Muscle layer of colon (tissue), 2 donors: ENCODE measurements around the gene MAGEA4.
"Not testable (repeated sequence)": the region's sequence is repeated elsewhere in the genome, so short reads cannot be mapped to it uniquely, and the experiment has no call there.

ENCODE experiments used
- H3K27ac ChIP-seq: one replicate; pipeline ENCODE4 v1.7.0; 2013; ENCODE audit warnings: low read depth, mild to moderate bottlenecking, low read length, moderate library complexity
- H3K27me3 ChIP-seq, 2 donors: one replicate each; pipeline ENCODE4 v1.7.0; 2013; ENCODE audit warnings: low read length in 2 of 2, mild to moderate bottlenecking in 2 of 2; ENCODE audit not compliant: insufficient read depth in 2 of 2, control insufficient read depth in 1 of 2
- H3K36me3 ChIP-seq: one replicate; pipeline ENCODE4 v1.7.0; 2013; ENCODE audit warnings: mild to moderate bottlenecking, low read length; ENCODE audit not compliant: insufficient read depth
- H3K4me1 ChIP-seq: one replicate; pipeline ENCODE4 v1.7.0; 2013; ENCODE audit warnings: mild to moderate bottlenecking, low read length; ENCODE audit not compliant: insufficient read depth
- H3K4me3 ChIP-seq, 2 donors: one replicate each; pipeline ENCODE4 v1.7.0; 2013; ENCODE audit warnings: low read length in 2 of 2, low read depth in 1 of 2, mild to moderate bottlenecking in 1 of 2, moderate library complexity in 1 of 2
- H3K9ac ChIP-seq: one replicate; pipeline ENCODE4 v1.7.0; 2013; ENCODE audit warnings: low read length
- H3K9me3 ChIP-seq: one replicate; pipeline ENCODE4 v1.7.0; 2013; ENCODE audit warnings: mild to moderate bottlenecking, low read length
- donor health status: abdominal sarcoma.
- donor health status: Adenocarcinoma of cecum.

MAGEA4 gene

DNA sequence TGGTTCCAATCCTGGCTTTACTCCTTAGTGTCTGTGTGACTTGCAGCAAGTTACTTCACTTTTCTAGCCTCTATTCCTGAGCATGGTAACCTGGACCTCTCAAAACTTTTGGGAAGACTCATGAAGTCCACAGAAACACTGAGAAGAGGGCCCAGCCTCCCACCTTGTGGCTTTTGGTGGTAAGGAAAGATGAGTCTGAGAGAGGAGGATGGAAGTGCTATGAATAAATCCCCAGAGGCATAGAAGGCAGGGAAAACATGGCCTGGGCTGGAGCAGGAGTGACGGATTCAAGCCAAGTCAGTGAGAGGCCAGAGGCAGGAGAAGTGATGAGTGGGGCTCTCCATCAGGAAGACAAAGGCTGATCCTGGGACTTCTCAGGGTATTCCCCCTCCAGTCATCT lies 10.9 kb upstream of the MAGEA4 start:
- no peaks in the 10 kb centered on the region for H3K36me3 ChIP-seq
- H3K4me3 ChIP-seq, result no peak overlapping the region
- peaks cover 8% of the 10 kb centered on the region for H3K4me1 ChIP-seq
- no peak overlapping the region for H3K9ac ChIP-seq
- no peak overlapping the region for H3K27ac ChIP-seq
- H3K9me3 ChIP-seq, result no peaks in the 10 kb centered on the region
- H3K27me3 ChIP-seq, result no peaks in the 10 kb centered on the region

- Histone ChIP-seq H3K27ac (no peak overlapping the region), H3K4me3 (no peak overlapping the region), H3K9ac (no peak overlapping the region)
These were observed 9.7 kb upstream of the MAGEA4 start for GRCh38 chrX:151902813-151903591.

GRCh38 chrX:151904989-151905388 lies 7.7 kb upstream of the MAGEA4 start:
- H3K36me3 ChIP-seq, result no peaks in the 10 kb centered on the region
- H3K27me3 ChIP-seq, result no peaks in the 10 kb centered on the region
- no peaks in the 10 kb centered on the region for H3K9me3 ChIP-seq
- peaks cover 8% of the 10 kb centered on the region for H3K4me1 ChIP-seq
- H3K9ac ChIP-seq, result no peak overlapping the region
- H3K4me3 ChIP-seq, result no peak overlapping the region
- no peak overlapping the region for H3K27ac ChIP-seq

More at GRCh38 chrX:151902813-151903591, 9.7 kb upstream of the MAGEA4 start:
- Histone ChIP-seq H3K27me3 (no peaks in the 10 kb centered on the region), H3K36me3 (no peaks in the 10 kb centered on the region), H3K4me1 (peaks cover 8% of the 10 kb centered on the region), H3K9me3 (no peaks in the 10 kb centered on the region)

DNA sequence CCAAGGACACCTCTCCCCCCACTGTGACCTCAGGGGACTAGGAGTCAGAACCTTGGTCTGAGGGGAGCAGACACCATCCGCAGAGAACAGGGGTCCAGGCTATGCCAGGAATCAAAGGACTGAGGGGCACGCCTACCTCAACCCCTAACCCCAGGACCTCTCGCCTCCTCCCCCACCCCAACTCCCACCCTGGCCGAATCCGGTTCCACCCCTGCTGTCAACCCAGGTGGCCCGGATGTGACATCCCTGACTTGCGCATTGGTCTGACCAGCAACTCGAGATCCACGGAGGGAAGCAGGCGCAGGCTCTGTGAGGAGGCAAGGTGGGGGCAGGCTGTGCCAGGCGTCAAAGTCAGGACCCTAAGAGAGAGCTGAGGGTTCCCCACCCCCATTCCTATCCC lies 468 bp upstream of the MAGEA4 start:
- H3K9me3 ChIP-seq, result no peaks in the 10 kb centered on the region
- H3K4me1 ChIP-seq, result no peaks in the 10 kb centered on the region
- H3K4me3 ChIP-seq, result no peak overlapping the region
- H3K36me3 ChIP-seq, result no peaks in the 10 kb centered on the region
- no peak overlapping the region for H3K9ac ChIP-seq
- H3K27me3 ChIP-seq, result no peaks in the 10 kb centered on the region
- H3K27ac ChIP-seq, result no peak overlapping the region

DNA sequence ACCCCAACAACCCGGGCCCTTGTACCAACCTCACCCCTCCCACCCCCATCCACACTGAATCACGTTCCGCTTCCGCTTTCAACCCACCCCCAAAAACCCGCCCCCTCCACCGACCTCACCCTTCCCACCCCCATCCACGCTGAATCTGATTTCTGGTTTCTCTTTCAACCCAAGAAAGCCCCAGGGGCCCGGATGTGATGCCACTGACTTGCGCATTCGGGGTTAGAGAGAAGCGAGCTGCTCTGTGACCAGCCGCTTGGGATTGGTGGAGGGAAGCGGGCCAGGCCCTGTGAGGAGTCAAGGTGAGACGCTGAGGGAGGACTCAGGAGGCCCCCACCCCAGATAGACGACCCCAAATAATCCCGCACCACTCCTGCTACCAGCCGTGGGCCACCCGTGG lies 6.0 kb downstream of the MAGEA4 start:
- not testable (repeated sequence) for H3K27ac ChIP-seq, H3K36me3 ChIP-seq, H3K27me3 ChIP-seq, H3K4me3 ChIP-seq, H3K9ac ChIP-seq, H3K4me1 ChIP-seq, H3K9me3 ChIP-seq

GRCh38 chrX:151919610-151920009 lies 6.9 kb downstream of the MAGEA4 start:
- Histone ChIP-seq H3K4me1 (no peaks in the 10 kb centered on the region), H3K27me3 (peaks cover 0 to 7% of the 10 kb centered on the region in 2 donors), H3K27ac (no peak overlapping the region), H3K9ac (no peak overlapping the region), H3K36me3 (no peaks in the 10 kb centered on the region), H3K4me3 (no peak overlapping the region), H3K9me3 (no peaks in the 10 kb centered on the region)

DNA sequence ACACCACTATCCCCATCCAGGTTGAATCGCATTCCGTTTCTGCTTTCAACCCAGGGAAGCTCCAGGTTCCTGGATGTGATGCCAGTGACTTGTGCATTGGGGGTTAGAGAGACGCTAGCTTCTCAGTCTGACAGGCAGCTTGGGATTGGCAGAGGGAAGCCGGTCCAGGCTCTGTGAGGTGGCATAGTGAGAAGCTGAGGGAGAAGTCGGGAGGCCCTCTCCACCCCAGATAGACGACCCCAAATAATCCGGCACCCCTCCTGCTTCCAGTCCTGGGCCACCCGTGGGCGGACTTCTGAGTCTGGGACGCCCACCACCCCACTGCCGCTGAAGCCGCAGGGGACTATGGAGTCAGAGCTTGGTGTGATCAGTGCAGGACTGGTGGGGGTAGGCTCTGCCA lies 7.4 kb downstream of the MAGEA4 start:
- no peak overlapping the region for H3K9ac ChIP-seq
- no peaks in the 10 kb centered on the region for H3K9me3 ChIP-seq
- H3K27me3 ChIP-seq, result peaks cover 0 to 7% of the 10 kb centered on the region in 2 donors
- H3K4me1 ChIP-seq, result no peaks in the 10 kb centered on the region
- H3K27ac ChIP-seq, result no peak overlapping the region
- no peaks in the 10 kb centered on the region for H3K36me3 ChIP-seq
- no peak overlapping the region for H3K4me3 ChIP-seq

DNA sequence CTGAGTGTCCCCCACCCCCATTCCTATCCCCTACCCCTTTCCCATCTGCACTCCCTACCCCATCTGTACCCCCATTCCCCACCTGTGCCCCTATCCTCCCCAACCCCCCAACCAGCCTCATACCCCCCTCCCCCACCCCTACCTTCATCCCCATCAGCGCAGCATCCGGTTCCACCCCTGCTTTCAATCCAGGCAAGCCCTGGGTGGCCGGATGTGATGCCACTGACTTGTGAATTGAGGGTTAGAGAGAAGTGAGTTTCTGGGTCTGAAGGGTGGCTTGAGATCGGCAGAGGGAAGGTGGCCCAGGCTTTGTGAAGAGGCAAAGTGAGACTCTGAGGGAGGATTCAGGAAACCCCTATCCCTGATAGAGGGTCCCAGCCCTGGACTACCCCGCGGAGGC lies 7.8 kb downstream of the MAGEA4 start:
- H3K9ac ChIP-seq, result no peak overlapping the region
- no peaks in the 10 kb centered on the region for H3K9me3 ChIP-seq
- no peak overlapping the region for H3K4me3 ChIP-seq
- H3K27ac ChIP-seq, result no peak overlapping the region
- no peaks in the 10 kb centered on the region for H3K4me1 ChIP-seq
- H3K27me3 ChIP-seq, result peaks cover 0 to 7% of the 10 kb centered on the region in 2 donors
- no peaks in the 10 kb centered on the region for H3K36me3 ChIP-seq

DNA sequence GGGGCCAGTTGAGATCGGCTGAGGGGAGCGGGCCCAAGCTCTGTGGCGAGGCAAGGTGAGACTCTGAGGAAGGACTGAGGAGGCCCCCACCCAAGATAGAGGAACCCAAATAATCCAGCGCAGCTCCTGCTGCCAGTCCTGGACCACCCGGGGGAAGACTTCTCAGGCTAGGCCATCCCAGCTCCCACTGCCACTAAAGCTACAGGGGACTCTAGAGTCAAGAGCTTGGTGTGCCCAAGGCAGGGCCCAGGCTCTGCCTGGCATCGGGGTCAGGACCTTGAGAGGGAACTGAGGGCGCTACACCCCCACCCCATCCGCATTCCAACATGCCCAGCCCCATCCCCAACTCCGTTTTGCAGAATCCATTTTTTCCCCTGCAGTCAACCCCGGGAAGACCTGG lies 8.6 kb downstream of the MAGEA4 start:
- Histone ChIP-seq H3K4me3 (no peak overlapping the region), H3K27ac (no peak overlapping the region), H3K36me3 (no peaks in the 10 kb centered on the region), H3K9me3 (no peaks in the 10 kb centered on the region), H3K4me1 (no peaks in the 10 kb centered on the region), H3K9ac (no peak overlapping the region), H3K27me3 (peaks cover 0 to 7% of the 10 kb centered on the region in 2 donors)

GRCh38 chrX:151921866-151922265 lies 9.2 kb downstream of the MAGEA4 start:
- H3K4me1 ChIP-seq, result no peaks in the 10 kb centered on the region
- H3K9me3 ChIP-seq, result no peaks in the 10 kb centered on the region
- no peak overlapping the region for H3K4me3 ChIP-seq
- H3K9ac ChIP-seq, result no peak overlapping the region
- H3K36me3 ChIP-seq, result no peaks in the 10 kb centered on the region
- H3K27me3 ChIP-seq, result peaks cover 0 to 7% of the 10 kb centered on the region in 2 donors
- no peak overlapping the region for H3K27ac ChIP-seq

DNA sequence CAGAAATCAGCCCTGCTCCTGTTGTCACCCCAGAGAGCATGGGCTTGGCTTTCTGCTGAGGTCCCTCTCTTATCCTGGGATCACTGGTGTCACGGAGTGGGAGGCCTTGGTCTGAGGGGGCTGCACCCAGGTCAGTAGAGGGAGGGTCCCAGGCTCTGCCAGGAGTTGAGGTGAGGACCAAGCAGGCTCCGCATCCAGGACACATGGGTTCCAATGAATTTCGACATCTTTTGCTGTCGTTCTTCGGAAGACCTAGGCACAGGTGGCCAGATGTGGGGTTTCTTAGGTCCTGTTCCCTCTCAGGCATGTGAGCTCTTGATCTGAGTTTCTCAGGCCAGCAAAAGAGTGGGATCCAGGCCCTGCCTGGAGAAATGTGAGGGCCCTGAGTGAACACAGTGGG lies 10.0 kb downstream of the MAGEA4 start:
- Histone ChIP-seq H3K4me3 (no peak overlapping the region), H3K4me1 (no peaks in the 10 kb centered on the region), H3K9me3 (no peaks in the 10 kb centered on the region), H3K27me3 (peaks cover 0 to 7% of the 10 kb centered on the region in 2 donors), H3K9ac (no peak overlapping the region), H3K36me3 (no peaks in the 10 kb centered on the region), H3K27ac (no peak overlapping the region)

GRCh38 chrX:151923648-151924047 lies 11.0 kb downstream of the MAGEA4 start:
- Histone ChIP-seq H3K9ac (no peak overlapping the region), H3K4me3 (no peak overlapping the region), H3K9me3 (no peaks in the 10 kb centered on the region), H3K27ac (no peak overlapping the region), H3K4me1 (no peaks in the 10 kb centered on the region), H3K27me3 (peaks cover 0 to 7% of the 10 kb centered on the region in 2 donors), H3K36me3 (no peaks in the 10 kb centered on the region)
